Medulla oblongata (tissue), 1 donor: ENCODE results near the gene NFYC.

Source experiments
- DNase-seq: peaks from one replicate; pipeline ENCODE4 v3.0.0-alpha.2; 2015; ENCODE audit errors: extremely low spot score

NFYC gene

GRCh38 chr1:40691538-40692428 is at the start of gene NFYC:
TSS of gene NFYC (plus strand) at chr1:40691704. CDS start at chr1:40738844, 47,140 bp downstream.
- DNase-seq, result peak; percentile 100

- no peak for DNase-seq
These were observed 46.3 kb upstream of the NFYC start for GRCh38 chr1:40645118-40645680.

- DNase-seq, result no peak
These were observed 45.2 kb upstream of the NFYC start for GRCh38 chr1:40646315-40646714.

GRCh38 chr1:40648200-40648599 is 43.3 kb upstream of the NFYC start:
- no peak for DNase-seq

GRCh38 chr1:40648928-40649591 is 42.4 kb upstream of the NFYC start:
- no peak for DNase-seq

GRCh38 chr1:40649592-40649930 is 41.9 kb upstream of the NFYC start:
- no peak for DNase-seq

- no peak for DNase-seq
These were observed 41.4 kb upstream of the NFYC start for GRCh38 chr1:40650075-40650474.

GRCh38 chr1:40651138-40651857 is 40.2 kb upstream of the NFYC start:
- no peak for DNase-seq

- DNase-seq, result no peak
These were observed 39.0 kb upstream of the NFYC start for GRCh38 chr1:40652468-40652867.

GRCh38 chr1:40652979-40653378 is 38.5 kb upstream of the NFYC start:
- no peak for DNase-seq

GRCh38 chr1:40653851-40654537 is 37.5 kb upstream of the NFYC start:
- DNase-seq, result no peak

GRCh38 chr1:40657046-40657445 is 34.5 kb upstream of the NFYC start:
- no peak for DNase-seq

GRCh38 chr1:40658751-40659648 is 32.5 kb upstream of the NFYC start:
- DNase-seq, result no peak

GRCh38 chr1:40659649-40659947 is 31.9 kb upstream of the NFYC start:
- DNase-seq, result no peak

GRCh38 chr1:40661678-40662077 is 29.8 kb upstream of the NFYC start:
- DNase-seq, result no peak

- no peak for DNase-seq
These were observed 29.4 kb upstream of the NFYC start for GRCh38 chr1:40662151-40662550.

- no peak for DNase-seq
These were observed 28.6 kb upstream of the NFYC start for GRCh38 chr1:40662864-40663263.

- DNase-seq, result no peak
These were observed 28.0 kb upstream of the NFYC start for GRCh38 chr1:40663324-40664166.

- DNase-seq, result no peak
These were observed 27.4 kb upstream of the NFYC start for GRCh38 chr1:40664167-40664537.

GRCh38 chr1:40664791-40665190 is 26.7 kb upstream of the NFYC start:
- DNase-seq, result no peak
